Measurements from ENCODE around the gene PMEPA1.

PMEPA1 gene

GRCh38 chr20:57693002-57693582, 16.7 kb downstream of the PMEPA1 start:
- no peak for FAIRE-seq

GRCh38 chr20:57692393-57692792, 17.4 kb downstream of the PMEPA1 start:
- FAIRE-seq (no peak), DNase-seq (ENCODE audit: insufficient read length, low spot score) (no peak)

More at GRCh38 chr20:57693002-57693582, 16.7 kb downstream of the PMEPA1 start:
- no peak for TF ChIP-seq PAX5 (IDR thresholded peaks at IDR 0.05; ENCODE audit: insufficient read depth, low read length, severe bottlenecking)
- TF ChIP-seq POU2F2 (IDR thresholded peaks at IDR 0.05; ENCODE audit: low read depth, low read length): no peak
- TF ChIP-seq SPI1 (IDR thresholded peaks at IDR 0.05; ENCODE audit: low read depth, low read length): no peak
- no peak for TF ChIP-seq POLR2AphosphoS5 (IDR thresholded peaks at IDR 0.05; ENCODE audit: low read depth, low read length)
- TF ChIP-seq POLR2A (IDR thresholded peaks at IDR 0.05; ENCODE audit: low read depth, low read length): no peak
- TF ChIP-seq TAF1 (IDR thresholded peaks at IDR 0.05; ENCODE audit: low read depth, low read length): no peak
- no peak for DNase-seq (ENCODE audit: insufficient read length, low spot score)

GRCh38 chr20:57691699-57692098, 18.1 kb downstream of the PMEPA1 start:
- no peak for DNase-seq (ENCODE audit: insufficient read length, low spot score)
- TF ChIP-seq SPI1 (IDR thresholded peaks at IDR 0.05; ENCODE audit: low read depth, low read length): no peak
- no peak for TF ChIP-seq POU2F2 (IDR thresholded peaks at IDR 0.05; ENCODE audit: low read depth, low read length)
- TF ChIP-seq POLR2A (IDR thresholded peaks at IDR 0.05; ENCODE audit: low read depth, low read length): no peak
- no peak for TF ChIP-seq PAX5 (IDR thresholded peaks at IDR 0.05; ENCODE audit: insufficient read depth, low read length, severe bottlenecking)
- no peak for TF ChIP-seq TAF1 (IDR thresholded peaks at IDR 0.05; ENCODE audit: low read depth, low read length)
- TF ChIP-seq POLR2AphosphoS5 (IDR thresholded peaks at IDR 0.05; ENCODE audit: low read depth, low read length): no peak
- FAIRE-seq: no peak

More at GRCh38 chr20:57692393-57692792, 17.4 kb downstream of the PMEPA1 start:
- TF ChIP-seq TAF1 (IDR thresholded peaks at IDR 0.05; ENCODE audit: low read depth, low read length): no peak
- TF ChIP-seq PAX5 (IDR thresholded peaks at IDR 0.05; ENCODE audit: insufficient read depth, low read length, severe bottlenecking): no peak
- no peak for TF ChIP-seq POLR2AphosphoS5 (IDR thresholded peaks at IDR 0.05; ENCODE audit: low read depth, low read length)
- no peak for TF ChIP-seq SPI1 (IDR thresholded peaks at IDR 0.05; ENCODE audit: low read depth, low read length)
- no peak for TF ChIP-seq POLR2A (IDR thresholded peaks at IDR 0.05; ENCODE audit: low read depth, low read length)
- TF ChIP-seq POU2F2 (IDR thresholded peaks at IDR 0.05; ENCODE audit: low read depth, low read length): no peak

- DNase-seq (ENCODE audit: insufficient read length, low spot score) (no peak), FAIRE-seq (no peak)
- no peak for TF ChIP-seq PAX5 (IDR thresholded peaks at IDR 0.05; ENCODE audit: insufficient read depth, low read length, severe bottlenecking)
These were observed 19.3 kb downstream of the PMEPA1 start for GRCh38 chr20:57690525-57690924.

GRCh38 chr20:57689745-57690481, 19.9 kb downstream of the PMEPA1 start:
- FAIRE-seq (no peak), DNase-seq (ENCODE audit: insufficient read length, low spot score) (no peak)
- TF ChIP-seq SPI1 (IDR thresholded peaks at IDR 0.05; ENCODE audit: low read depth, low read length) (no peak), POLR2AphosphoS5 (IDR thresholded peaks at IDR 0.05; ENCODE audit: low read depth, low read length) (no peak), PAX5 (IDR thresholded peaks at IDR 0.05; ENCODE audit: insufficient read depth, low read length, severe bottlenecking) (no peak), TAF1 (IDR thresholded peaks at IDR 0.05; ENCODE audit: low read depth, low read length) (no peak), POLR2A (IDR thresholded peaks at IDR 0.05; ENCODE audit: low read depth, low read length) (no peak), POU2F2 (IDR thresholded peaks at IDR 0.05; ENCODE audit: low read depth, low read length) (no peak)

- TF ChIP-seq POU2F2 (IDR thresholded peaks at IDR 0.05; ENCODE audit: low read depth, low read length) (no peak), POLR2AphosphoS5 (IDR thresholded peaks at IDR 0.05; ENCODE audit: low read depth, low read length) (no peak), TAF1 (IDR thresholded peaks at IDR 0.05; ENCODE audit: low read depth, low read length) (no peak), PAX5 (IDR thresholded peaks at IDR 0.05; ENCODE audit: insufficient read depth, low read length, severe bottlenecking) (no peak), SPI1 (IDR thresholded peaks at IDR 0.05; ENCODE audit: low read depth, low read length) (no peak), POLR2A (IDR thresholded peaks at IDR 0.05; ENCODE audit: low read depth, low read length) (no peak)
These were observed 21.0 kb downstream of the PMEPA1 start for GRCh38 chr20:57688864-57689263.

GRCh38 chr20:57688295-57688694, 21.5 kb downstream of the PMEPA1 start:
- no peak for FAIRE-seq
- no peak for DNase-seq (ENCODE audit: insufficient read length, low spot score)
- no peak for TF ChIP-seq PAX5 (IDR thresholded peaks at IDR 0.05; ENCODE audit: insufficient read depth, low read length, severe bottlenecking)

More at GRCh38 chr20:57688864-57689263, 21.0 kb downstream of the PMEPA1 start:
- FAIRE-seq: no peak
- DNase-seq (ENCODE audit: insufficient read length, low spot score): no peak

GRCh38 chr20:57686931-57687652, 22.7 kb downstream of the PMEPA1 start:
- DNase-seq (ENCODE audit: insufficient read length, low spot score) (no peak), FAIRE-seq (peak; percentile 75)
- TF ChIP-seq POLR2A (IDR thresholded peaks at IDR 0.05; ENCODE audit: low read depth, low read length) (no peak), POLR2AphosphoS5 (IDR thresholded peaks at IDR 0.05; ENCODE audit: low read depth, low read length) (no peak), PAX5 (IDR thresholded peaks at IDR 0.05; ENCODE audit: insufficient read depth, low read length, severe bottlenecking) (no peak), POU2F2 (IDR thresholded peaks at IDR 0.05; ENCODE audit: low read depth, low read length) (no peak), SPI1 (IDR thresholded peaks at IDR 0.05; ENCODE audit: low read depth, low read length) (no peak; the same call in 1 of the 2 replicates), TAF1 (IDR thresholded peaks at IDR 0.05; ENCODE audit: low read depth, low read length) (no peak)

GRCh38 chr20:57685146-57685758, 24.6 kb downstream of the PMEPA1 start:
- DNase-seq (ENCODE audit: insufficient read length, low spot score): no peak
- TF ChIP-seq POLR2A (IDR thresholded peaks at IDR 0.05; ENCODE audit: low read depth, low read length) (no peak), POLR2AphosphoS5 (IDR thresholded peaks at IDR 0.05; ENCODE audit: low read depth, low read length) (no peak), SPI1 (IDR thresholded peaks at IDR 0.05; ENCODE audit: low read depth, low read length) (no peak), PAX5 (IDR thresholded peaks at IDR 0.05; ENCODE audit: insufficient read depth, low read length, severe bottlenecking) (no peak), POU2F2 (IDR thresholded peaks at IDR 0.05; ENCODE audit: low read depth, low read length) (no peak), TAF1 (IDR thresholded peaks at IDR 0.05; ENCODE audit: low read depth, low read length) (no peak)
- no peak for FAIRE-seq
